ENCODE results near the gene AKAP8L.

- TF ChIP-seq POLR2A (IDR thresholded peaks at IDR 0.05; ENCODE audit: control extremely low read depth in 1 of 2, low read depth in 2 of 2, low read length in 2 of 2) (no peak), POLR2AphosphoS5 (IDR thresholded peaks at IDR 0.05; ENCODE audit: low read depth, low read length) (no peak), EZH2 (IDR thresholded peaks at IDR 0.05; ENCODE audit: low read depth, low read length, severe bottlenecking) (no peak), MAX (IDR thresholded peaks at IDR 0.05) (no peak), YY1 (IDR thresholded peaks at IDR 0.05; ENCODE audit: low read depth, low read length) (no peak), EP300 (IDR thresholded peaks at IDR 0.05; ENCODE audit: borderline replicate concordance in 1 of 2, low read depth in 2 of 2, low read length in 2 of 2) (no peak), USF2 (IDR thresholded peaks at IDR 0.05; ENCODE audit: low read length) (no peak), CTCF (IDR thresholded peaks at IDR 0.05; ENCODE audit: control extremely low read depth in 1 of 3, insufficient read depth in 1 of 3, low read depth in 1 of 3, low read length in 3 of 3) (no peak), EGR1 (IDR thresholded peaks at IDR 0.05; ENCODE audit: borderline replicate concordance, low read depth, low read length) (no peak), JUND (IDR thresholded peaks at IDR 0.05; ENCODE audit: low read length) (no peak)
Observed at GRCh38 chr19:15396436-15396835, 22.4 kb downstream of the AKAP8L start.

Data from H1 (cell line).